HepG2 (cell line): ENCODE data around the gene ATOSB. TPM values are rescaled to one million over a fixed set of nuclear protein-coding genes. Genes with fewer than 3 reads are reported as not detected.
A peak's percentile ranks its signal among the peaks of the same experiment; 100 is the strongest.

ENCODE experiments used
- HNF1A ChIP-seq, 2 experiments: sonication (generic) in 1 of 2; formaldehyde crosslinking in 1 of 2; IDR thresholded peaks; 2 replicates each; pipeline versions ENCODE4 v1.4.0 to v1.6.1; 2016 to 2020; ENCODE audit warnings: borderline replicate concordance in 1 of 2, low read depth in 1 of 2, mild to moderate bottlenecking in 1 of 2, missing genetic modification reagents in 1 of 2
- IRX3 ChIP-seq: sonication (generic); formaldehyde crosslinking; IDR thresholded peaks from 2 replicates; pipeline ENCODE4 v1.8.1; 2023; ENCODE audit warnings: mild to moderate bottlenecking, low read depth, missing genetic modification reagents, borderline replicate concordance
- KLF9 ChIP-seq: IDR thresholded peaks from 2 replicates; pipeline ENCODE4 v1.6.1; 2016; ENCODE audit warnings: low read depth
- MEIS2 ChIP-seq: sonication (generic); formaldehyde crosslinking; IDR thresholded peaks from 2 replicates; pipeline ENCODE4 v1.9.0; 2021; ENCODE audit warnings: mild to moderate bottlenecking, missing genetic modification reagents
- MXI1 ChIP-seq: IDR thresholded peaks from 3 replicates; pipeline ENCODE4 v1.6.1; 2012; ENCODE audit warnings: low read depth, low read length, inconsistent platforms, borderline replicate concordance
- PHF5A ChIP-seq: IDR thresholded peaks from one replicate; pipeline ENCODE4 v1.6.1; 2018; ENCODE audit warnings: low read depth, missing genetic modification reagents; ENCODE audit not compliant: unreplicated experiment
- SIN3B ChIP-seq: fragments of 150-350 bp; IDR thresholded peaks from 2 replicates; pipeline ENCODE4 v1.6.1; 2014; ENCODE audit warnings: low read length
- THYN1 ChIP-seq: sonication (generic); formaldehyde crosslinking; IDR thresholded peaks from 2 replicates; pipeline ENCODE4 v1.8.1; 2023; ENCODE audit warnings: low read depth, mild to moderate bottlenecking, moderate library complexity, missing genetic modification reagents, borderline replicate concordance
- UBTF ChIP-seq: sonication (generic); formaldehyde crosslinking; IDR thresholded peaks from 2 replicates; pipeline ENCODE4 v1.4.0; 2020; ENCODE audit warnings: mild to moderate bottlenecking, missing genetic modification reagents
- ZBTB33 ChIP-seq: sonication (generic); formaldehyde crosslinking; IDR thresholded peaks from 2 replicates; pipeline ENCODE4 v1.4.0; 2020; ENCODE audit warnings: missing genetic modification reagents
- ZC3H4 ChIP-seq: sonication (generic); formaldehyde crosslinking; IDR thresholded peaks from 2 replicates; pipeline ENCODE4 v1.4.0; 2020; ENCODE audit warnings: missing genetic modification reagents, borderline replicate concordance
- ZFP91 ChIP-seq: sonication (generic); formaldehyde crosslinking; IDR thresholded peaks from 2 replicates; pipeline ENCODE4 v1.9.0; 2022; ENCODE audit warnings: missing genetic modification reagents, mild to moderate bottlenecking, borderline replicate concordance
- ZGPAT ChIP-seq: IDR thresholded peaks from 2 replicates; pipeline ENCODE4 v1.6.1; 2016; ENCODE audit warnings: mild to moderate bottlenecking
- ZNF33B ChIP-seq: sonication (generic); formaldehyde crosslinking; IDR thresholded peaks from 2 replicates; pipeline ENCODE4 v1.5.1; 2020; ENCODE audit warnings: mild to moderate bottlenecking, missing genetic modification reagents
- ZNF343 ChIP-seq: sonication (generic); formaldehyde crosslinking; IDR thresholded peaks from 2 replicates; pipeline ENCODE4 v1.4.0; 2020; ENCODE audit warnings: mild to moderate bottlenecking, missing genetic modification reagents
- ZNF740 ChIP-seq: sonication (generic); formaldehyde crosslinking; IDR thresholded peaks from 2 replicates; pipeline ENCODE4 v1.4.0; 2020; ENCODE audit warnings: missing genetic modification reagents
- polyA plus RNA-seq, 8 experiments: library from polyadenylated mRNA; depleted of rRNA in 3 of 8; stranded (reverse) in 7 of 8; unstranded in 1 of 8; fragments of >200 nt; fragmentation: Illumina TruSeq in 4 of 8; extraction: Trizol in 4 of 8; gene quantifications; 2 replicates each; pipeline versions ENCODE4 v1.2.1 to v1.2.3, GENCODE V29; 2011 to 2016; ENCODE audit warnings: low read depth in 4 of 8, missing spikeins in 1 of 8, mixed read lengths in 1 of 8; ENCODE audit not compliant: insufficient read depth in 1 of 8
- total RNA-seq, 5 experiments: library from RNA; depleted of rRNA; stranded (reverse); fragments of >200 nt; fragmentation: Illumina TruSeq; extraction: Trizol; gene quantifications; 2 replicates each; pipeline ENCODE4 v1.2.3, GENCODE V29; 2016; ENCODE audit warnings: low read depth in 1 of 5

The ATOSB gene
- total and polyA plus RNA-seq, 2 of the 13 experiments (the other 11 are each of a cell fraction or from before 2014, with no cell fraction given), result 1.9 to 6.4 TPM

- TF ChIP-seq ZGPAT (CRISPR knock-in tag), result peak; percentile 61
- no peak for TF ChIP-seq PHF5A (CRISPR knock-in tag)
- no peak for TF ChIP-seq KLF9 (CRISPR knock-in tag)
- no peak for TF ChIP-seq UBTF (CRISPR knock-in tag)
- no peak for TF ChIP-seq MXI1
- TF ChIP-seq ZNF740 (CRISPR knock-in tag), result no peak
- TF ChIP-seq ZC3H4 (CRISPR knock-in tag), result no peak
- no peak for TF ChIP-seq ZFP91
- no peak for TF ChIP-seq ZNF343 (CRISPR knock-in tag)
- TF ChIP-seq MEIS2, result peak; percentile 51; the same call in 1 of the 2 replicates
- no peak for TF ChIP-seq THYN1 (CRISPR knock-in tag)
- TF ChIP-seq ZNF33B (CRISPR knock-in tag), result no peak
- TF ChIP-seq ZBTB33, result 0 out of 2 replicates have a peak, but pooled peaks have one; percentile 15
- TF ChIP-seq SIN3B, result no peak
- 0 out of 2 replicates have a peak, but pooled peaks have one; percentile 29 for TF ChIP-seq IRX3 (CRISPR knock-in tag)
- no peak for TF ChIP-seq HNF1A (IDR thresholded peaks at IDR 0.05; ENCODE audit: low read depth)
- TF ChIP-seq HNF1A (CRISPR knock-in tag; IDR thresholded peaks at IDR 0.05; ENCODE audit: borderline replicate concordance), result 0 out of 2 replicates have a peak, but pooled peaks have one; percentile 45
Measured at GRCh38 chr9:35116898-35117551, 1.4 kb upstream of the ATOSB start (continued).
